Fibroblast of mammary gland (primary cell): ENCODE data around the gene OR5P2.
"Not testable (repeated sequence)": the region's sequence is repeated elsewhere in the genome, so short reads cannot be mapped to it uniquely, and the experiment has no call there.

Experiments
- DNase-seq: peaks from one replicate; pipeline ENCODE4 v3.0.0-alpha.2; 2010; ENCODE audit warnings: low read depth
- H3K4me3 ChIP-seq: 2 replicates; pipeline ENCODE4 v1.5.1; 2011; ENCODE audit warnings: low read depth, mild to moderate bottlenecking, low read length, moderate library complexity; ENCODE audit not compliant: control insufficient read depth
- TF ChIP-seq, protein P1 (sequence below): conservative IDR thresholded peaks from 2 replicates; pipeline ENCODE4 v1.5.1; 2011; ENCODE audit warnings: low read depth, low read length, inconsistent platforms; ENCODE audit not compliant: control insufficient read depth, insufficient read depth

The OR5P2 gene

DNA sequence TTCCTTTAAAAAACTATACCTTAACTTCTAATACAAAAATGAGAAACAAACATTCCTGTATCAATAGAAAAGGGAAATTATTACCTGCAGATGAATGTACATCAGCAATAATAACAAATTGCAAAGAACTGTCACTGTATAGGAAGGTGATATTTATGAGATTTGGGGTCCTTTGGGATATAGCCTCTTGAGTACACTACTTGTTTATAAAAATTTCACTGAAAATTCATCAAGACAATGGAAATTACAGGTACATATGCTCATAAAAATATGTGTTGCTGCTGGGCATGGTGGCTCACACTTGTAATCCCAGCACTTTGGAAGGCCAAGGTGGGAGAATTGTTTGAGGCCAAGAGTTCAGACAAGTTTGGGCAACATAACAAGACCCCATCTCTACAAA lies 34.0 kb upstream of the OR5P2 start, which contains the start of gene OR5P3:
TSS of gene OR5P3 (minus strand) at position 101 of the 400 bp plus-strand sequence.
- no peak for DNase-seq
- no peak within 1 kb of the TSS for H3K4me3 ChIP-seq
- TF ChIP-seq, protein P1, sequence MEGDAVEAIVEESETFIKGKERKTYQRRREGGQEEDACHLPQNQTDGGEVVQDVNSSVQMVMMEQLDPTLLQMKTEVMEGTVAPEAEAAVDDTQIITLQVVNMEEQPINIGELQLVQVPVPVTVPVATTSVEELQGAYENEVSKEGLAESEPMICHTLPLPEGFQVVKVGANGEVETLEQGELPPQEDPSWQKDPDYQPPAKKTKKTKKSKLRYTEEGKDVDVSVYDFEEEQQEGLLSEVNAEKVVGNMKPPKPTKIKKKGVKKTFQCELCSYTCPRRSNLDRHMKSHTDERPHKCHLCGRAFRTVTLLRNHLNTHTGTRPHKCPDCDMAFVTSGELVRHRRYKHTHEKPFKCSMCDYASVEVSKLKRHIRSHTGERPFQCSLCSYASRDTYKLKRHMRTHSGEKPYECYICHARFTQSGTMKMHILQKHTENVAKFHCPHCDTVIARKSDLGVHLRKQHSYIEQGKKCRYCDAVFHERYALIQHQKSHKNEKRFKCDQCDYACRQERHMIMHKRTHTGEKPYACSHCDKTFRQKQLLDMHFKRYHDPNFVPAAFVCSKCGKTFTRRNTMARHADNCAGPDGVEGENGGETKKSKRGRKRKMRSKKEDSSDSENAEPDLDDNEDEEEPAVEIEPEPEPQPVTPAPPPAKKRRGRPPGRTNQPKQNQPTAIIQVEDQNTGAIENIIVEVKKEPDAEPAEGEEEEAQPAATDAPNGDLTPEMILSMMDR, result no peak

DNA sequence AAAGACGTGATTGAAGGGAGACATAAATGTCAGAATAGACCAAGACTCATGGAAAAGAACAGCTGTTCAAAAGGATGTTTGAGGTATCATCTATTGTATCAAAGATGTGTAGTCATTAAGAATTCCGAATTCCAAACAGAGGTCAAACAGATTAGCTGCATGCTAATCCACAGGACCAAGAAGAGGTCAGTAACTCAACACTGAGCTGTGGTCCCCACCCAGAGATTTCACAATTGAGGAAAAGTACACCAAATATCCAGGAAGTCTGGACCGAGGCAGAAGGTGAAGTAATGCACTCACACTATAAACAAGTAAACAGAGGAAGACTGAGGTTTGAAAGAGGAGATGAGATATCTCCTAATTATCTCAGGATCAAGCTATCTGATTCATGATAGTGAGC lies 29.6 kb upstream of the OR5P2 start:
- no peak for DNase-seq
- H3K4me3 ChIP-seq, result no peak overlapping the region
- TF ChIP-seq, protein P1, result no peak

DNA sequence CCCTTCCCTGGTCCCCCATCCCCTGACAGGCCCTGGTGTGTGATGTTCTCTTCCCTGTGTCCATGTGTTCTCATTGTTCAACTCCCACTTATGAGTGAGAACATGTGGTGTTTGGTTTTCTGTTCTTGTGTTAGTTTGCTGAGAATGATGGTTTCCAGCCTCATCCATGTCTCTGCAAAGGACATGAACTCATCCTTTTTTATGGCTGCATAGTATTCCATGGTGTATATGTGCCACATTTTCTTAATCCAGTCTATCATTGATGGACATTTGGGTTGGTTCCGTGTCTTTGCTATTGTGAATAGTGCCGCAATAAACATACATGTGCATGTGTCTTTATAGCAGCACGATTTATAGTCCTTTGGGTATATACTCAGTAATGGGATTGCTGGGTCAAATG lies 23.7 kb upstream of the OR5P2 start:
- not testable (repeated sequence) for H3K4me3 ChIP-seq, DNase-seq

DNA sequence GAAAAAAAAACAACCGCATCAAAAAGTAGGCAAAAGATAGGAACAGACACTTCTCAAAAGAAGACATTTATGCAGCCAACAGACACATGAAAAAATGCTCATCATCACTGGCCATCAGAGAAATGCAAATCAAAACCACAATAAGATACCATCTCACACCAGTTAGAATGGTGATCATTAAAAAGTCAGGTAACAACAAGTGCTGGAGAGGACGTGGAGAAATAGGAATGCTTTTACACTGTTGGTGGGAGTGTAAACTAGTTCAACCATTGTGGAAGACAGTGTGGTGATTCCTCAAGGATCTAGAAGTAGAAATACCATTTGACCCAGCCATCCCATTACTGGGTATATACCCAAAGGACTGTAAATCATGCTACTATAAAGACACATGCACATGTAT lies 18.2 kb upstream of the OR5P2 start:
- not testable (repeated sequence) for DNase-seq, H3K4me3 ChIP-seq

DNA sequence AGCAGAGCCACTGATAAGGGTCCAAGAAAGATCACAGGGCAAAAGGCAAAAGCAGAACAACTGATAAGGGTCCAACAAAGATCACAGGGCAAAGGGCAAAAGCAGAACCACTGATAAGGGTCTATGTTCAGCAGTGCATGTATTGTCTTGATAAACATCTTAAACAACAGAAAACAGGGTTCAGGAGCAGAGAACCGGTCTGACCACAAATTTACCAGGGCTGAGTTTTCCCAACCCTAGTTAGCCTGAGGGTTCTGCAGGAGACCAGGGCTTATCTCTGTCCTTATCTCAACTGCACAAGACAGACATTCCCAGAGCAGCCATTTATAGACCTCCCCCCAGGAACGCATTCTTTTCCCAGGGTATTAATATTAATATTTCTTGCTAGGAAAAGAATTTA lies 13.6 kb upstream of the OR5P2 start:
- DNase-seq, result not testable (repeated sequence)

DNA sequence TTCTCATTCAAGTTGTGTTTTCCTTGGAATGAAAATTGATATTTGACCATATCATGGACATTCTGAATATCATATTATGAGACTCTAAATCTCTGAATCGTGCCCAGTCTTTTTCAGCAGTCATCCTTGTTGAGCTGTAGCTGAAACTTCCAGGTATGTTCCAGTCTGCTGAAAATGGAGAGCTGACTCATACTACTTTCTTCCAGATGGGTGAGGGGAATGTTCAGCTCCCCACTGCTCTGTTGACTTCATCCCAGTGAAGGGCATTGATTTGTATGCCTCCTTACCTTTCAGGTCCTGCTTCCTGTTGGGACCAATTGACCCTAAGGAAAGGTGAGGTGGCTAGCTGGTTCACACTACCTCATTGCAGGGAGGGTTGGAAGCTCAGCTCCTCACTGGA lies 3.5 kb downstream of the OR5P2 start:
- TF ChIP-seq, protein P1, result no peak
- DNase-seq, result no peak
- H3K4me3 ChIP-seq, result no peak overlapping the region

More for the DNA sequence above, 13.6 kb upstream of the OR5P2 start:
- not testable (repeated sequence) for H3K4me3 ChIP-seq

DNA sequence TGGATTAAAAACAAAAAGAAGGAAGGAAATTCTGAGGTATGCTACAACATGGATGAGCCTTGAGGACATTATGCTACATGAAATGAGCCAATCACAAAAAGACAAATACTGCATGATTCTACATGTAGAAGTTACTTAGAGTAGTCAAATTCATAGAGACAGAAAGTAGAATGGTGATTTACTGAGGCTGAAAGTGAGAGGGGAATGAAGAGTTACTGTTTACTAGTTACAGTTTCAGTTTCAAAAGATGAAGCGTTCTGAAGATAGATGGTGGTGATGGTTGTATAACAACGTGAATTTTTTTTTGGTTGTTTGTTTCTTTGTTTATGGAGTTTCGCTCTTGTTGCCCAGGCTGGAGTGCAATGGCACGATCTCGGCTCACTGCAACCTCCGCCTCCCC lies 9.5 kb downstream of the OR5P2 start:
- TF ChIP-seq, protein P1, result no peak
- H3K4me3 ChIP-seq, result no peak overlapping the region
- DNase-seq, result no peak

DNA sequence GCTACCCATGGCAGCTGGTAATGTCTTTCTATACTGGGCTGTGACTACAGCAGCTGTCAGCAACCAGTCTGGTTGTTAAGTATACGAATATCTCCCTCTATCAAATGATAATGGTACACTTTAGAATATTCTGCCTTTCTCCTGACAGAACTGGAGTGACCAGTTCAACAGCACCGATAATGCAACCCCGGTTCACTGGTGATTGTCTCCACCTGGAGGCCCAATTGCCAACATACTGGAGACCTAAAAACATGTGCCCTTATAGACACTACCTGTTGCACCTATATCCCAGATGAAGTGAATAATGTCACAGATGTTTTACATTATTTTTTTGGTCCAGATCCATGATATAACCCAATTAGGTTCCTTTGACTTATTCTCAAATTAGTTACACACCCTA lies 21.1 kb downstream of the OR5P2 start:
- no peak for DNase-seq
- TF ChIP-seq, protein P1, result no peak
- H3K4me3 ChIP-seq, result no peak overlapping the region

DNA sequence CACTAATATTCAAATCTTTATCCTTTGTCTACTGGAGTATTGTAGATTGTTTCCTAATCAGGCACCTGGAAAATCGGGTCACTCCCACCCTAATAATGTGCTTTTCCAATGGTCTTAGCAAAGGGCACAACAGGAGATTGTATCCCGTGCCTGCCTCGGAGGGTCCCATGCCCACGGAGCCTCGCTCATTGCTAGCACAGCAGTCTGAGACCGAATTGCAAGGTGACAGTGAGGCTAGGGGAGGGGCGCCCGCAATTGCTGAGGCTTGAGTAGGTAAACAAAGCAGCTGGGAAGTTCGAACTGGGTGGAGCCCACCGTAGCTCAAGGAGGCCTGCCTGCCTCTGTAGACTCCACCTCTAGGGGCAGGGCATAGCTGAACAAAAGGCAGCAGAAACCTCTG lies 32.4 kb downstream of the OR5P2 start:
- not testable (repeated sequence) for H3K4me3 ChIP-seq, DNase-seq
